HG03378 (cell line): ENCODE measurements around the gene TOB1.

Experiments used
- ATAC-seq: cut with Tn5 transposase; IDR thresholded peaks from one replicate; pipeline ENCODE4 v1.9.1; 2021; ENCODE audit warnings: mild to moderate bottlenecking, moderate library complexity; ENCODE audit not compliant: unreplicated experiment

The TOB1 gene

GRCh38 chr17:50833510-50834428 lies 32.4 kb downstream of the TOB1 start:
- no peak for ATAC-seq

GRCh38 chr17:50832864-50833381 lies 33.2 kb downstream of the TOB1 start:
- ATAC-seq, result no peak

- no peak for ATAC-seq
These were observed 33.8 kb downstream of the TOB1 start for GRCh38 chr17:50832267-50832863.

- ATAC-seq, result no peak
These were observed 34.7 kb downstream of the TOB1 start for GRCh38 chr17:50831471-50831928.

GRCh38 chr17:50830994-50831393 lies 35.2 kb downstream of the TOB1 start:
- no peak for ATAC-seq

GRCh38 chr17:50830352-50830751 lies 35.8 kb downstream of the TOB1 start:
- ATAC-seq, result no peak

GRCh38 chr17:50829332-50829731 lies 36.8 kb downstream of the TOB1 start:
- no peak for ATAC-seq

- ATAC-seq, result peak; percentile 73
These were observed 37.5 kb downstream of the TOB1 start for GRCh38 chr17:50828508-50829170.

- no peak for ATAC-seq
These were observed 41.0 kb downstream of the TOB1 start for GRCh38 chr17:50825188-50825587.

GRCh38 chr17:50824429-50824828 lies 41.7 kb downstream of the TOB1 start:
- no peak for ATAC-seq

GRCh38 chr17:50822550-50822949 lies 43.6 kb downstream of the TOB1 start:
- ATAC-seq, result no peak

GRCh38 chr17:50820651-50821050 lies 45.5 kb downstream of the TOB1 start:
- no peak for ATAC-seq

- no peak for ATAC-seq
These were observed 47.1 kb downstream of the TOB1 start for GRCh38 chr17:50818921-50819657.

GRCh38 chr17:50818261-50818660 lies 47.9 kb downstream of the TOB1 start:
- ATAC-seq, result no peak

GRCh38 chr17:50817838-50818237 lies 48.3 kb downstream of the TOB1 start:
- ATAC-seq, result no peak

GRCh38 chr17:50816771-50817751 lies 49.1 kb downstream of the TOB1 start:
- no peak for ATAC-seq

GRCh38 chr17:50816271-50816670 lies 49.9 kb downstream of the TOB1 start:
- no peak for ATAC-seq

GRCh38 chr17:50815400-50815799 lies 50.8 kb downstream of the TOB1 start:
- ATAC-seq, result no peak

- no peak for ATAC-seq
These were observed 52.6 kb downstream of the TOB1 start for GRCh38 chr17:50813583-50813982.
